CD1c-positive myeloid dendritic cell (primary cell): ENCODE measurements around the gene COX15.
A peak's percentile ranks its signal among the peaks of the same experiment; 100 is the strongest.
"Not testable (repeated sequence)": the region's sequence is repeated elsewhere in the genome, so short reads cannot be mapped to it uniquely, and the experiment has no call there.

Source experiments
- DNase-seq: peaks from one replicate; pipeline ENCODE4 v3.0.0-alpha.2; 2016; ENCODE audit errors: extremely low spot score

The COX15 gene

GRCh38 chr10:99740933-99741559, 9.1 kb upstream of the COX15 start:
- DNase-seq: no peak

GRCh38 chr10:99740260-99740659, 8.3 kb upstream of the COX15 start:
- no peak for DNase-seq

GRCh38 chr10:99734111-99734510, 2.2 kb upstream of the COX15 start:
- DNase-seq: not testable (repeated sequence)

- no peak for DNase-seq
Observed at GRCh38 chr10:99733366-99733765, 1.4 kb upstream of the COX15 start.

- DNase-seq: peak; percentile 55
Observed at GRCh38 chr10:99731306-99732032, 458 bp downstream of the COX15 start.

- DNase-seq: no peak
Observed at GRCh38 chr10:99730026-99730425, 1.9 kb downstream of the COX15 start.

- no peak for DNase-seq
Observed at GRCh38 chr10:99720387-99720786, 11.5 kb downstream of the COX15 start.

- no peak for DNase-seq
Observed at GRCh38 chr10:99714446-99714845, 17.5 kb downstream of the COX15 start.

- peak; percentile 68 for DNase-seq
Observed at GRCh38 chr10:99711129-99711719, 20.7 kb downstream of the COX15 start.

- no peak for DNase-seq
Observed at GRCh38 chr10:99709480-99710229, 22.3 kb downstream of the COX15 start.

GRCh38 chr10:99708428-99709012, 23.4 kb downstream of the COX15 start:
- DNase-seq: no peak

- DNase-seq: no peak
Observed at GRCh38 chr10:99700649-99701048, 31.3 kb downstream of the COX15 start.

- DNase-seq: no peak
Observed at GRCh38 chr10:99698504-99699080, 33.3 kb downstream of the COX15 start.

GRCh38 chr10:99695761-99696160, 36.2 kb downstream of the COX15 start:
- DNase-seq: no peak

- DNase-seq: no peak
Observed at GRCh38 chr10:99693933-99694583, 37.9 kb downstream of the COX15 start.

- DNase-seq: no peak
Observed at GRCh38 chr10:99689461-99689860, 42.5 kb downstream of the COX15 start.

GRCh38 chr10:99685597-99685967, 46.3 kb downstream of the COX15 start:
- peak; percentile 73 for DNase-seq

- DNase-seq: no peak
Observed at GRCh38 chr10:99682752-99683151, 49.2 kb downstream of the COX15 start.
